H1 (cell line): Measurements from ENCODE around the gene CTSW.

Experiments
- BRCA1 ChIP-seq: IDR thresholded peaks from 2 replicates; pipeline ENCODE4 v1.6.1; 2012; ENCODE audit warnings: low read depth, low read length, improper control_type of control experiment
- EP300 ChIP-seq, 2 experiments: IDR thresholded peaks; 1 replicate in 1 of 2; 2 replicates in 1 of 2; pipeline ENCODE4 v1.6.1; 2011 to 2012; ENCODE audit warnings: low read depth in 2 of 2, low read length in 2 of 2, mild to moderate bottlenecking in 2 of 2, borderline replicate concordance in 1 of 2, inconsistent platforms in 1 of 2, moderate library complexity in 1 of 2
- EZH2 ChIP-seq: fragments of 200-600 bp; sonication (generic); IDR thresholded peaks from 2 replicates; pipeline ENCODE4 v1.7.1; 2012; ENCODE audit warnings: low read depth, mild to moderate bottlenecking, moderate library complexity, low read length, inconsistent platforms; ENCODE audit not compliant: severe bottlenecking
- KDM1A ChIP-seq: fragments of 200-600, 300-600 bp; sonication (generic); IDR thresholded peaks from 2 replicates; pipeline ENCODE4 v1.7.1; 2016; ENCODE audit warnings: mild to moderate bottlenecking, low read length, borderline replicate concordance
- RFX5 ChIP-seq: IDR thresholded peaks from 2 replicates; pipeline ENCODE4 v1.6.1; 2011; ENCODE audit warnings: low read depth, low read length, improper control_type of control experiment, borderline replicate concordance
- SP1 ChIP-seq: IDR thresholded peaks from 2 replicates; pipeline ENCODE4 v1.6.1; 2011; ENCODE audit warnings: low read depth, low read length
- YY1 ChIP-seq: IDR thresholded peaks from 2 replicates; pipeline ENCODE4 v1.6.1; 2011; ENCODE audit warnings: low read depth, mild to moderate bottlenecking, low read length
- TF ChIP-seq, protein P1 (sequence below): fragments of 300-600 bp; sonication (generic); IDR thresholded peaks from 2 replicates; pipeline ENCODE4 v1.7.1; 2012; ENCODE audit warnings: low read length, moderate library complexity, mild to moderate bottlenecking, inconsistent platforms; ENCODE audit not compliant: insufficient replicate concordance

DNA sequence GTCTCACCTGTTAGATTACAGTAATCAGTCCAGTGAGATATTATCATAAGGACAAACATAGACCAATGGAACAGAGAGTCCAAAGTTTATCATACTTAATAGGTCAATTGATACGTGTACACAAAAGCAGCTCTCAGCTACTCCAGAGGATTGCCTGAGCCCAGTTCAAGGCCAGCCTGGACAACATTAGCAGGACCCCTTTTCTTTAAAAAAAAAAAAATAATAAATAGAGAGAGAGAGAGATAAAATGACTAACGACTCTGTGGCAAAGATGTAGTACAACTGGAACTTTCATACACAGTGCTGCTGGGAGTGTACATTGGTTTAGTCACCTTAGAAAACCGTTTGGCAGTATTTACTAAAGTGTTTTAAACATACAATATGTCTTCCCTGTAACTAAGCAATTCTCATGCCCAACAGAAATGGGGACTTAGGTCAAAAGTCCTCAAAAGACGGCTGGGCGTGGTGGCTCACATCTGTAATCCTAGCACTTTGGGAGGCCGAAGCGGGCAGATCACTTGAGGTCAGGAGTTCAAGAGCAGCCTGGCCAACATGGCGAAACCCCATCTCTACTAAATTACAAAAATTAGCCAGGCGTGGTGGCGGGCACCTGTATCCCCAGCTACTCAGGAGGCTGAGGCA, 35.3 kb upstream of the CTSW start:
- TF ChIP-seq EZH2 = no peak
- no peak for TF ChIP-seq SP1
- no peak for TF ChIP-seq RFX5
- TF ChIP-seq EP300 (IDR thresholded peaks at IDR 0.05; ENCODE audit: borderline replicate concordance in 1 of 2, low read depth in 2 of 2, low read length in 2 of 2) = no peak
- TF ChIP-seq, protein P1, sequence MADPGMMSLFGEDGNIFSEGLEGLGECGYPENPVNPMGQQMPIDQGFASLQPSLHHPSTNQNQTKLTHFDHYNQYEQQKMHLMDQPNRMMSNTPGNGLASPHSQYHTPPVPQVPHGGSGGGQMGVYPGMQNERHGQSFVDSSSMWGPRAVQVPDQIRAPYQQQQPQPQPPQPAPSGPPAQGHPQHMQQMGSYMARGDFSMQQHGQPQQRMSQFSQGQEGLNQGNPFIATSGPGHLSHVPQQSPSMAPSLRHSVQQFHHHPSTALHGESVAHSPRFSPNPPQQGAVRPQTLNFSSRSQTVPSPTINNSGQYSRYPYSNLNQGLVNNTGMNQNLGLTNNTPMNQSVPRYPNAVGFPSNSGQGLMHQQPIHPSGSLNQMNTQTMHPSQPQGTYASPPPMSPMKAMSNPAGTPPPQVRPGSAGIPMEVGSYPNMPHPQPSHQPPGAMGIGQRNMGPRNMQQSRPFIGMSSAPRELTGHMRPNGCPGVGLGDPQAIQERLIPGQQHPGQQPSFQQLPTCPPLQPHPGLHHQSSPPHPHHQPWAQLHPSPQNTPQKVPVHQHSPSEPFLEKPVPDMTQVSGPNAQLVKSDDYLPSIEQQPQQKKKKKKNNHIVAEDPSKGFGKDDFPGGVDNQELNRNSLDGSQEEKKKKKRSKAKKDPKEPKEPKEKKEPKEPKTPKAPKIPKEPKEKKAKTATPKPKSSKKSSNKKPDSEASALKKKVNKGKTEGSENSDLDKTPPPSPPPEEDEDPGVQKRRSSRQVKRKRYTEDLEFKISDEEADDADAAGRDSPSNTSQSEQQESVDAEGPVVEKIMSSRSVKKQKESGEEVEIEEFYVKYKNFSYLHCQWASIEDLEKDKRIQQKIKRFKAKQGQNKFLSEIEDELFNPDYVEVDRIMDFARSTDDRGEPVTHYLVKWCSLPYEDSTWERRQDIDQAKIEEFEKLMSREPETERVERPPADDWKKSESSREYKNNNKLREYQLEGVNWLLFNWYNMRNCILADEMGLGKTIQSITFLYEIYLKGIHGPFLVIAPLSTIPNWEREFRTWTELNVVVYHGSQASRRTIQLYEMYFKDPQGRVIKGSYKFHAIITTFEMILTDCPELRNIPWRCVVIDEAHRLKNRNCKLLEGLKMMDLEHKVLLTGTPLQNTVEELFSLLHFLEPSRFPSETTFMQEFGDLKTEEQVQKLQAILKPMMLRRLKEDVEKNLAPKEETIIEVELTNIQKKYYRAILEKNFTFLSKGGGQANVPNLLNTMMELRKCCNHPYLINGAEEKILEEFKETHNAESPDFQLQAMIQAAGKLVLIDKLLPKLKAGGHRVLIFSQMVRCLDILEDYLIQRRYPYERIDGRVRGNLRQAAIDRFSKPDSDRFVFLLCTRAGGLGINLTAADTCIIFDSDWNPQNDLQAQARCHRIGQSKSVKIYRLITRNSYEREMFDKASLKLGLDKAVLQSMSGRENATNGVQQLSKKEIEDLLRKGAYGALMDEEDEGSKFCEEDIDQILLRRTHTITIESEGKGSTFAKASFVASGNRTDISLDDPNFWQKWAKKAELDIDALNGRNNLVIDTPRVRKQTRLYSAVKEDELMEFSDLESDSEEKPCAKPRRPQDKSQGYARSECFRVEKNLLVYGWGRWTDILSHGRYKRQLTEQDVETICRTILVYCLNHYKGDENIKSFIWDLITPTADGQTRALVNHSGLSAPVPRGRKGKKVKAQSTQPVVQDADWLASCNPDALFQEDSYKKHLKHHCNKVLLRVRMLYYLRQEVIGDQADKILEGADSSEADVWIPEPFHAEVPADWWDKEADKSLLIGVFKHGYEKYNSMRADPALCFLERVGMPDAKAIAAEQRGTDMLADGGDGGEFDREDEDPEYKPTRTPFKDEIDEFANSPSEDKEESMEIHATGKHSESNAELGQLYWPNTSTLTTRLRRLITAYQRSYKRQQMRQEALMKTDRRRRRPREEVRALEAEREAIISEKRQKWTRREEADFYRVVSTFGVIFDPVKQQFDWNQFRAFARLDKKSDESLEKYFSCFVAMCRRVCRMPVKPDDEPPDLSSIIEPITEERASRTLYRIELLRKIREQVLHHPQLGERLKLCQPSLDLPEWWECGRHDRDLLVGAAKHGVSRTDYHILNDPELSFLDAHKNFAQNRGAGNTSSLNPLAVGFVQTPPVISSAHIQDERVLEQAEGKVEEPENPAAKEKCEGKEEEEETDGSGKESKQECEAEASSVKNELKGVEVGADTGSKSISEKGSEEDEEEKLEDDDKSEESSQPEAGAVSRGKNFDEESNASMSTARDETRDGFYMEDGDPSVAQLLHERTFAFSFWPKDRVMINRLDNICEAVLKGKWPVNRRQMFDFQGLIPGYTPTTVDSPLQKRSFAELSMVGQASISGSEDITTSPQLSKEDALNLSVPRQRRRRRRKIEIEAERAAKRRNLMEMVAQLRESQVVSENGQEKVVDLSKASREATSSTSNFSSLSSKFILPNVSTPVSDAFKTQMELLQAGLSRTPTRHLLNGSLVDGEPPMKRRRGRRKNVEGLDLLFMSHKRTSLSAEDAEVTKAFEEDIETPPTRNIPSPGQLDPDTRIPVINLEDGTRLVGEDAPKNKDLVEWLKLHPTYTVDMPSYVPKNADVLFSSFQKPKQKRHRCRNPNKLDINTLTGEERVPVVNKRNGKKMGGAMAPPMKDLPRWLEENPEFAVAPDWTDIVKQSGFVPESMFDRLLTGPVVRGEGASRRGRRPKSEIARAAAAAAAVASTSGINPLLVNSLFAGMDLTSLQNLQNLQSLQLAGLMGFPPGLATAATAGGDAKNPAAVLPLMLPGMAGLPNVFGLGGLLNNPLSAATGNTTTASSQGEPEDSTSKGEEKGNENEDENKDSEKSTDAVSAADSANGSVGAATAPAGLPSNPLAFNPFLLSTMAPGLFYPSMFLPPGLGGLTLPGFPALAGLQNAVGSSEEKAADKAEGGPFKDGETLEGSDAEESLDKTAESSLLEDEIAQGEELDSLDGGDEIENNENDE = no peak
- TF ChIP-seq BRCA1 = no peak
- TF ChIP-seq KDM1A = no peak
- no peak for TF ChIP-seq YY1
